GM13976 (cell line): ENCODE measurements around the gene PDXK.

Source experiments
- DNase-seq: peaks from one replicate; pipeline ENCODE4 v3.0.0; 2012; ENCODE audit warnings: low spot score
- CTCF ChIP-seq: IDR thresholded peaks from 2 replicates; pipeline ENCODE4 v1.5.1; 2012; ENCODE audit warnings: borderline replicate concordance, mild to moderate bottlenecking; ENCODE audit not compliant: insufficient read depth; ENCODE audit errors: extremely low read depth, missing control alignments, control extremely low read depth
- in situ Hi-C: fragments of 300-500 bp; cut with MboI; formaldehyde crosslinking; loops from one replicate; pipeline ENCODE4 v1.12.0; 2022; ENCODE audit warnings: low sequenced_read_pairs, mixed read lengths, inconsistent platforms; ENCODE audit not compliant: unreplicated experiment

PDXK gene

GRCh38 chr21:43751955-43752591 lies 33.1 kb downstream of the PDXK start:
- in situ Hi-C loops = no loop called here
- DNase-seq = no peak
- TF ChIP-seq CTCF = no peak

GRCh38 chr21:43752758-43753438 lies 34.0 kb downstream of the PDXK start:
- TF ChIP-seq CTCF = no peak
- no peak for DNase-seq
- in situ Hi-C loops = no loop called here

- DNase-seq = no peak
- in situ Hi-C loops = no loop called here
- no peak for TF ChIP-seq CTCF
These were observed 34.5 kb downstream of the PDXK start for GRCh38 chr21:43753439-43753799.

GRCh38 chr21:43754948-43755781 lies 36.2 kb downstream of the PDXK start:
- in situ Hi-C loops = no loop called here
- no peak for TF ChIP-seq CTCF
- no peak for DNase-seq

- in situ Hi-C loops = no loop called here
- DNase-seq = no peak
- TF ChIP-seq CTCF = no peak
These were observed 37.1 kb downstream of the PDXK start for GRCh38 chr21:43755820-43756594.

GRCh38 chr21:43757601-43758000 lies 38.7 kb downstream of the PDXK start:
- TF ChIP-seq CTCF = no peak
- no peak for DNase-seq
- in situ Hi-C loops = no loop called here
